GM21717 (cell line): ENCODE data around the gene FAM78A.
"Not testable (repeated sequence)": the region's sequence is repeated elsewhere in the genome, so short reads cannot be mapped to it uniquely, and the experiment has no call there.

ENCODE experiments used
- ATAC-seq: cut with Tn5 transposase; IDR thresholded peaks from one replicate; pipeline ENCODE4 v1.9.1; 2021; ENCODE audit warnings: mild to moderate bottlenecking, moderate library complexity; ENCODE audit not compliant: unreplicated experiment

The FAM78A gene

GRCh38 chr9:131282688-131283422, 6.5 kb upstream of the FAM78A start:
- no peak for ATAC-seq

- no peak for ATAC-seq
Observed at GRCh38 chr9:131282175-131282574, 5.9 kb upstream of the FAM78A start.

- ATAC-seq, result no peak
Observed at GRCh38 chr9:131281119-131281965, 5.0 kb upstream of the FAM78A start.

DNA sequence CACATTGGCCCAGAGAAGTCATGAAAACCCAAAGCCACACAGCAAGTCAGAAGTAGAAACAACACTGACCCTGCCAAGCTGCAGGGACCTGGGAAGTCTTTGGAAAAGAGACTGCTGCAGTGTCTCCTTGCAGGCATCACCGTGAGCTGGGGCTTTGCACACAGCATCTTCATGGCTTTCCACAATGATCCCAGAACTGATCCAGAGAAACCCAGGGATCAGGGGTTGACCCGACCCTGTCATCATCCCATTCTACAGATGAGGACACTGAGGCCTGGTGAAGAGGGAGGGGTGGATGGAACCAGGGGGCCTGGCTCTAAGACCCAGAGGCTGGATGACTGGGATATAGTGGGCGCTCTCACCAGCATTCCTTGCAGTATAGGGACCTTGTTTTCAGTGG, 4.3 kb upstream of the FAM78A start:
- ATAC-seq, result no peak

- no peak for ATAC-seq
Observed at GRCh38 chr9:131279863-131280570, 3.7 kb upstream of the FAM78A start.

DNA sequence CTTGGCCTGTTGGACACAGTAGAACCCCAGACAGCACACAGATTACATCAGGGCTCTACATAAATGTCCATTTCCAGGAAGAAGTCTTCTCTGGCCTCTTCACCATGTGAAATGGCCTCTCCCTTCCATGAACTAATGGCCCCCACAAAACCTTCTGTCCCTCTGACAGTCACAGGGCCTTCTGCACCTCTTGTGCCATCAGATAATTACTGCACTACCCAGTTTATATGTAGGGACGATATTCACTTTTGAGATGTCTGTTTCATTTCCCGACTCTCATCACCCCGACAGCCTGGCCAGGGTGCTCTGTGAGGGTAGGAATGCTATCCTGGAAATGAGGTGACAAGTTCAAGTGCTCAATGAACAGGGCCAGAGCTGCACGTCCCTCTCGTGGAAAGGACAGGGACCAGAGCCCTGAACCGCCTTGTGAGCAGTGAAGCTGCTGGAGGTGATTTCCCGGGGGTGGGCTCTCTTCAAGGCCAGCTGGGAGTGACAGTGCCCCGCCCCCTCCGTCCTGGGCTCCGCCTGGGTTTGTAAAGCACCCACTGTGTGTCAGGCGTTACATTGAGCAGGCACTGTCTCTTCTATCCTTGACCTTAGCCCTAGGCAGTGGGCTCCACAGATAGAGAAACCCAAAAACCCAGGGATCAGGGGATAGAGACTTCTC, 3.0 kb upstream of the FAM78A start:
- ATAC-seq, result no peak

- ATAC-seq, result no peak
Observed at GRCh38 chr9:131278702-131279111, 2.4 kb upstream of the FAM78A start.

DNA sequence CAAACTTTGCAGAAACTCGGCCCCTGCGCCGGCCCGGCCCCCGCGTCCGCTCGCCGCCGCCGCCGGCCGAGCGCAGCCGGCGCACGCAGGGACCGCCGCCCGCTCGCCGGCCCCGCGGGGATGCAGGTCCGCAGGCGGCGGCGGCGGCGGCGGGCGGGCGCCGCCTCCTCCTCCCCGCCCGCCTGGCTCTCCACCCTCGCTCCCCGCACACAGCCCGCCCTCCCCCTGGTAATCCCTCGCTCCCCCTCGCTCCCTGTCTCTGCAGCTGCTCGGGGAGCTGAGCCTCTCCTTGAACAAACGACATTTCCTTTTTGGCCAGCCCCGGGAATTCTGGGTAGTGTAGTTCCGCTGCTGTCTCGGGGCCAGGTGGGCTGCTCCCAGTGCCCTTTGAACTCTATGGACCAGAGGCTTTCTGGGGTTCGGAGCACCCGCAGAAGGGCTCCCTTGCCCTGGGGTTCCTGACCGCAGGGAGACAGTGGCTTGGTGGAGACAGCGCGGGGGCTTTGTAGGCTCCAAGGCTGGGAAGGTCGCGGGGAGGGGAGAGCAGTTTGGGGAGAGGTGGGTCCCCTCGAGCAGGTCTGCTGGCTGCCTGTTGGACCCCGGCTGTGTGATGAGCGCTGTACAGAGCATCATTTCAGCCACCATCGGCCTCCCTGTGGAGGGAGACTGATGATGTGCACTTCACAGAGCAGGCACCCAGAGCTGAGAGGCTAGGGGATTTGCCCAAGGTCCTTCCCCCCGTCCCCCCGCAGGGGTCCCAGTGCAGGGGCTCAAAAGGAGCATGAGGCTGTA, 1.8 kb upstream of the FAM78A start:
- ATAC-seq, result no peak

- ATAC-seq, result no peak
Observed at GRCh38 chr9:131277287-131277909, 1.1 kb upstream of the FAM78A start.

DNA sequence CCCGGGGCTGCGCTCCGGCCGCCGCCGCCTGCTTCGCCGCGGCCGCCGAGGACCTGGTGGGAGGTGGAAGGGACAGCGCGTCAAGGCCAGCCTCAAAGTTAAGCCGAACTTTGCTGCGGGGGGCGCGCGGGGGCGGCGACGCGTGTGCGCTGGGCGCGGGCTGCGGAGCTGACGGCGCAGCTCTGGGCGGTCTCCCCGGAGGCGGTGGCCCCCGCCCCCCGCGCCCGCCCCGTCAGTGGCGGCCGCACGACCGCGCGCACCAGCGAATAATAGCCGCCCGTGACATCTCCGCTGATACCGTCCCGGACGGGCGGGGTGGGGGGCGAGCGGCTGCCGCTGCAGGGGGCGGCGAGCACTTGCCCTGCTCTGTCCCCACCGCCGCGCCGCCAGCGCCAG, 579 bp upstream of the FAM78A start:
- no peak for ATAC-seq

DNA sequence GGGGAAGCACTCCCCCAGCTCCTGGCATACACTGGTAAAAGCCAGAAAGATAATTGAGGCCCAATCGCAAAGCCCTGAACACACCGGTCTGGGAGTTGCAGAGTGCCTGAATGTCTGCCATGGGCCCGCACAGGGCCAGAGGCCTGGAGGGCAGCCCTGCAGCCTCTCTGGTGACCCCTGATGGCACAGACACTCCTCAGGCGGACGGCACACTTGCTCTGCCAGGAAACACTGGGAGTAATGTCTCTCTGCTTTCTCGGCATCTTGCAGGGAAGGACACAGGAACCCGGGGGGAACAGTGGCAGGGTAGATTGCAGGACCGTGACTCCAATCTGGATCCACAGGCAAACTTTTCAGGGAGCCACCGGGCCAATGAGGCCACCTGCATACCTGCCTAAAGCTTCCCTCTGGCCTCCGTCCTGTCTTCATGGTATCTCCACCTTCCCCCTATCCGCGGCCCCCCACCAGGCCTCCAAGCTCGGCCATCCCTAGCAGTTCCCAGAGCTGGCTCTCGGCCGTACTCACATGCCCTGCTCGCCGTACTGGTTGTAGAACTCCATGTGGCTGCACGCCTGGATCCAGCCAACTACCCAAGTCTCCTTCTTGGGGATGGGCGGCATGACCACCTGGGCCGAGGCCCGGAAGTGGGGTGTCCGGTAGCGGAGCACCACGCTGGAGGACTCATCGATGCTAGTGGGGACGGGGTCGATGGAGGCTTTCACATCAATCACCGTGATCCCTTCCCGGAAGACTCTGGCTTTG, 797 bp downstream of the FAM78A start:
- no peak for ATAC-seq

DNA sequence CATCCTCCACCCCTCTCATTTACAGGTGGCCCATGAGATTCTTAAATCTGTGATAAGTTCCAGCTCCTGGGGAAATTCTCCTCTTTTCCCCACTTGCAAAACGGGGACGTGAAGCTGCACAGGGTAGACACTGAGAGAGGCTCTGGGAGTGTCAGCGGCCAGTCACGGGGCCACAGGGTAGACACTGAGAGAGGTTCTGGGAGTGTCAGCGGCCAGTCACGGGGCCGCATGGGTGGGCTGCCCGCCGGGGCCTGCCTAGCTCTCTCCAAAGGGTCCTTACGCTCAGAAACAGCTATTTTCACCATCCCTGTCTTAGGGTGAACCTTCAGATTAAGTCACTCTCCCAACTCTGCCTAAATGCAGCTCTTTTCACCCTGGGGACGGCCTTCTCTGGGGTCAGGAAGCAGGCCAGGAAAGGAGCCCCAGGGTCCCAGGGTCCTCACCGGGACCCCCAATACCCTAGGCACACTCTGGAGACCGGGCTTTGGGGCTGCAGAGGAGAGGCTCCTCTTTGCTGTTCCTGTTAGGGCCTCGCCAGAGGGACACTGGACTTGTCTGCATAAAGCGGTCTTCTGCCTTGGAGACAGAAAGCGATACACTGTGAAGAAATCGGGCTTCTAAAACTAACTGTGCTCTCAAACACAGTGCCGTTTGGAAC, 1.5 kb downstream of the FAM78A start:
- no peak for ATAC-seq

GRCh38 chr9:131273856-131274673, 2.2 kb downstream of the FAM78A start:
- no peak for ATAC-seq

DNA sequence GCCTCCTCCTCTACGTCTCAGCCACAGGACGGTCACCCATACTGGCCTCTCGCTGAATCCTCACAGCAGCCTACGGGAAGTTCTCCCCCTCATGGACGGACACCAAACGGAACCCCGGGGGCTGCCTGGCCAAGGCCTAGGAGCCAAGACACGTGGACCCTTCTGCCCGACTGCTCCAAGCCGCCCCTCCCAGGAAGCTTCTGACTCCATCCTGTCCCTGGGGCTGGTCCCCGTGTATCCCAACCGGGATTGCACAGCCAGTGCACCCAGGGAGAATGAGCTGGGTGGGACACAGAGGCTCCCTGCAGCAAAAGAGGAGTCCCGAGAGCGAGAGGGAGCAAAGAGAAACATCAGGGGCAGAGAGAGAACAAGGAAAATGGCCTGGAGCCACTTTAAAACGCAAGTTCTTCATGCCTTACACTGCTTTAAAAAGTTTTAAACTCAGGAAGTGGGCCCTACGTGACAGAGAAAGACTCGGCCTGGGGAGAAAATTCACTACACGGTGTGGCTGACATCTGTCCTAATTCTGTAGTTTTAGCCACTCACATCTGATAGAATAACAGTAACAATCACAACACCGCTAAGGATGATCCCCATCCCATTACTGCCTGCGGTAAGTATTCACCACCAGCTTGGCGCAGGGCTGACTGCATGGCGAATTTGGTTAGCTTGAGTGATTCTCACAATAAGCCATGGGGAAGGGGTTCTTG, 3.0 kb downstream of the FAM78A start:
- ATAC-seq, result no peak

DNA sequence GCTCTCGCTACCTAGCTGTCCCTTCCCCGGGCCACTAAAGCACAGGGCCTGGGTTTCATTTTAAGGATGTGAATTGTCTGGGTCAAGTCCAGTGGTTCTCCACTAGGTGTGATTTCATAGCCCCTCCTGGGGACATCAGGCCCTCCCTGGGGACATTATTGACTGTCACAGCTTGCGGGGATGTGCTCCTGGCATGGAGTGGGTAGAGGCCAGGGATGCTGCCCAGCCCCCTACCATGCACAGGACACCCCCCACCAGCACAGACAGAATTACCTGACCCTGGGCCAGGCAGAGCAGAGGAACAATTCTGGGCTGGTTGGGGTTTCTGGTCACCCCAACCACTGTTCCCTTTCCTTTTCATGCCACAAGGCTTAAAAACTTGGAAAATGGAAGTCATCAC, 4.1 kb downstream of the FAM78A start:
- no peak for ATAC-seq

DNA sequence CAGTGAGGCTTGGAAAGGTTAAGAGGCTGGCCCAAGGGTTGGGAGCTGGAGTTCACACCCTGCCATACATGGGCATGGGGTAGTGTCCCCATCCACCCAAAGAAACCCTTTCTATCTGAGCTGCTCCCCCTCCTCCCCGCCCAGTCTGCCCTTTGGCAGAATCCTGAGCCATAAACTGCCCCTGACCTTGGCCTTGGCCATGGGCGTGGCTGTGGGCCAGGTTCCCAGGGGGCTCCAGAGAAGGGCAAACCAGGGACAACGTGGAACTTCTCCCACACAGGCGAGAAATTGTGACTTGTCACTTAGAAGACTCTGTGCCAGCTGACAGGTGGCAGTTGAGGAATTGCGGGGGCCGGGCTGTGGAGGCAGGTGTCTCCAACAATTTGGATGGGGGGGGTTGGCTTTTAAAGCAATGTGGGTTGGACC, 4.8 kb downstream of the FAM78A start:
- ATAC-seq, result no peak

GRCh38 chr9:131271016-131271273, 5.4 kb downstream of the FAM78A start:
- not testable (repeated sequence) for ATAC-seq
